ENCODE data around the gene ATP9A.

DNA sequence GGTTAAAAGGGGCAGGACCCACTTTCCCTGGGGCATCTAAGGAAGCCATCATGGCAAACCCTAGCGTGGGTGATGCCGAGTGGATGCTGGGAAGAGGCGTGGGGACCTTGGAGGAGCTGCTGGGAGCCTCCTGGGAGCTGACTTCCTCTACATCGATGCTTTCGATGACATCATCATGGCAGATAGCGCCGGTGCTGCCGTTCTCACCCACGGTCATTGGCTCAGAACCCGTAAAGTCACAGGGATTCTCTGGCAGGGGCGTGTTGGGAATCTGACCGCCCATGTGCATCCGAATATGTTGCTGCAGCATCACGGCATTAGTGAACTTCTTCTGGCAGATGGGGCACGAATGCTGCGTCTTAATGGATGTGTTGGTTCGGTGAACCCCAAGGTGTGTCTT lies 22.1 kb upstream of the ATP9A start:
- TF ChIP-seq, protein P1, sequence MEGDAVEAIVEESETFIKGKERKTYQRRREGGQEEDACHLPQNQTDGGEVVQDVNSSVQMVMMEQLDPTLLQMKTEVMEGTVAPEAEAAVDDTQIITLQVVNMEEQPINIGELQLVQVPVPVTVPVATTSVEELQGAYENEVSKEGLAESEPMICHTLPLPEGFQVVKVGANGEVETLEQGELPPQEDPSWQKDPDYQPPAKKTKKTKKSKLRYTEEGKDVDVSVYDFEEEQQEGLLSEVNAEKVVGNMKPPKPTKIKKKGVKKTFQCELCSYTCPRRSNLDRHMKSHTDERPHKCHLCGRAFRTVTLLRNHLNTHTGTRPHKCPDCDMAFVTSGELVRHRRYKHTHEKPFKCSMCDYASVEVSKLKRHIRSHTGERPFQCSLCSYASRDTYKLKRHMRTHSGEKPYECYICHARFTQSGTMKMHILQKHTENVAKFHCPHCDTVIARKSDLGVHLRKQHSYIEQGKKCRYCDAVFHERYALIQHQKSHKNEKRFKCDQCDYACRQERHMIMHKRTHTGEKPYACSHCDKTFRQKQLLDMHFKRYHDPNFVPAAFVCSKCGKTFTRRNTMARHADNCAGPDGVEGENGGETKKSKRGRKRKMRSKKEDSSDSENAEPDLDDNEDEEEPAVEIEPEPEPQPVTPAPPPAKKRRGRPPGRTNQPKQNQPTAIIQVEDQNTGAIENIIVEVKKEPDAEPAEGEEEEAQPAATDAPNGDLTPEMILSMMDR (conservative IDR thresholded peaks at IDR 0.05): no peak
- TF ChIP-seq EZH2 (IDR thresholded peaks at IDR 0.05; ENCODE audit: low read depth): no peak
